Activated T-helper 17 cell treated with anti-CD3 and anti-CD28 coated beads, Interleukin-2, amount 50 U/mL, for 72 hours (primary cell): Measurements from ENCODE around the gene KPNA1. TPM values are rescaled to one million over a fixed set of nuclear protein-coding genes. Genes with fewer than 3 reads are reported as not detected.

ENCODE experiments used
- ATAC-seq: fragments of 150-1000 bp; cut with Tn5 transposase; replicated peaks from 2 replicates; pipeline ENCODE4 v1.10.0; 2021; ENCODE audit warnings: mild to moderate bottlenecking, moderate library complexity
- H3K27ac Mint-ChIP-seq: one replicate; pipeline ENCODE4 v1.8.0; 2022; ENCODE audit warnings: mixed read lengths
- H3K27me3 Mint-ChIP-seq: one replicate; pipeline ENCODE4 v1.8.0; 2022; ENCODE audit warnings: mixed read lengths
- H3K36me3 Mint-ChIP-seq: one replicate; pipeline ENCODE4 v1.8.0; 2022; ENCODE audit warnings: low read depth, mild to moderate bottlenecking, mixed read lengths
- H3K4me1 Mint-ChIP-seq: one replicate; pipeline ENCODE4 v1.8.0; 2022; ENCODE audit warnings: mixed read lengths
- H3K4me3 Mint-ChIP-seq: one replicate; pipeline ENCODE4 v1.8.0; 2022; ENCODE audit warnings: mild to moderate bottlenecking, mixed read lengths
- H3K9me3 Mint-ChIP-seq: one replicate; pipeline ENCODE4 v1.8.0; 2022; ENCODE audit warnings: mixed read lengths
- total RNA-seq, 2 donors: library from RNA; stranded (reverse); gene quantifications; one replicate each; pipeline ENCODE4 v1.2.3, GENCODE V29; 2022

The KPNA1 gene
- total RNA-seq, 2 donors from 2014 or later, result 29.2 to 47.9 TPM

DNA sequence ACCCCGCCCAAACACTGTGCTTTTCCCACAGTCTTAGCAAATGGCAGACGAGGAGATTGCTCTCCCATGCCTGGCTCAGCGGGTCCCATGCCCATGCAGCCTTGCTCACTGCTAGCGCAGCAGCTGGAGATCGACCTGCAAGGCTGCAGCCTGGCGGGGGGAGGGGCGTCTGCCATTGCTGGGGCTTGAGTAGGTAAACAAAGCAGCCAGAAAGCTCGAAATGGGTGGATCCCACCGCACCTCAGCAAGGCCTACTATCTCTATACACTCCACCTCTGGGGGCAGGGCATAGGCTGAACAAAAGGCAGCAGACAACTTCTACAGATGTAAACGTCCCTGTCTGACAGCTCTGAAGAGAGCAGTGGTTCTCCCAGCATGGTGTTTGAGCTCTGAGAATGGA, 71.6 kb downstream of the KPNA1 start:
- no peaks in the 10 kb centered on the region for H3K27me3 Mint-ChIP-seq
- H3K4me3 Mint-ChIP-seq, result no peak overlapping the region
- H3K4me1 Mint-ChIP-seq, result peaks cover 5% of the 10 kb centered on the region
- H3K27ac Mint-ChIP-seq, result no peak overlapping the region
- ATAC-seq, result no peak
- peaks cover 100% of the 10 kb centered on the region for H3K36me3 Mint-ChIP-seq
- no peaks in the 10 kb centered on the region for H3K9me3 Mint-ChIP-seq

DNA sequence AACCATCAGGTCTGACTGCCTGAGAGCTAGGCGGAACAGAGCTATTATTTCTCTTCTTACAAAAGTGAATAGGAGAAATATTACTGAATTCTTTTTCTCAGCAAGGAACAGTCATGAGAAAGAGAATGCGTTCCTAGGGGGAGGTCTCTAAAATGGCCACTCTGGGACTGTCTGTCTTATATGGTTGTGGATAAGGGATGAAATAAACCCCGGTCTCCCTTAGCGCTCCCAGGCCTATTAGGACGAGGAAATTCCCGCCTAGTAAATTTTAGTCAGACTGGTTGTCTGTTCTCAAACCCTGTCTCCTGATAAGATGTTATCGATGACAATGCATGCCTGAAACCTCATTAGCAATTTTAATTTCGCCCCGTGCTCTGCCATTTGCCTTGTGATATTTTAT, 78.8 kb downstream of the KPNA1 start:
- Mint-ChIP-seq H3K9me3 (peaks cover 3% of the 10 kb centered on the region), H3K36me3 (peaks cover 97% of the 10 kb centered on the region), H3K27me3 (no peaks in the 10 kb centered on the region), H3K4me3 (no peak overlapping the region), H3K27ac (peak overlapping the region; percentile 6), H3K4me1 (no peaks in the 10 kb centered on the region)
- no peak for ATAC-seq

DNA sequence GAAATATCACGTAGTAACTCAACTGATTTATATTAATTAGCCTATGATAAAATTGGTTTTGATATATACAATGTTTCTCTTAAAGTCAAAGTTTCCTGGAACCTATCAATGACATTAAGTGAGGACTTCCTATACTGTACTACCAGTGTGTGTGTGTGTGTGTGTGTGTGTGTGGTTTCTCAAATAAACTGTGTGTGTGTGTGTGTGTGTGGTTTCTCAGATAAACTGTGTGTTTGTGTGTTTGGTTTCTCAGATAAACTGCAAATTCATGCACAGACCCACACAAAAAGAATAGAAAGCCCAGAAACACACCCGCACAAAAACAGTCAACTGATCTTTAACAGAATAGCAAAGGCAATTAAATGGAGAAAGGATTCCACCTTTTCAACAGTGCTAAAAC, 84.4 kb downstream of the KPNA1 start:
- peaks cover 25% of the 10 kb centered on the region for H3K4me1 Mint-ChIP-seq
- H3K9me3 Mint-ChIP-seq, result peaks cover 3% of the 10 kb centered on the region
- ATAC-seq, result no peak
- no peaks in the 10 kb centered on the region for H3K27me3 Mint-ChIP-seq
- H3K4me3 Mint-ChIP-seq, result no peak overlapping the region
- peaks cover 97% of the 10 kb centered on the region for H3K36me3 Mint-ChIP-seq
- H3K27ac Mint-ChIP-seq, result peak overlapping the region; percentile 52

DNA sequence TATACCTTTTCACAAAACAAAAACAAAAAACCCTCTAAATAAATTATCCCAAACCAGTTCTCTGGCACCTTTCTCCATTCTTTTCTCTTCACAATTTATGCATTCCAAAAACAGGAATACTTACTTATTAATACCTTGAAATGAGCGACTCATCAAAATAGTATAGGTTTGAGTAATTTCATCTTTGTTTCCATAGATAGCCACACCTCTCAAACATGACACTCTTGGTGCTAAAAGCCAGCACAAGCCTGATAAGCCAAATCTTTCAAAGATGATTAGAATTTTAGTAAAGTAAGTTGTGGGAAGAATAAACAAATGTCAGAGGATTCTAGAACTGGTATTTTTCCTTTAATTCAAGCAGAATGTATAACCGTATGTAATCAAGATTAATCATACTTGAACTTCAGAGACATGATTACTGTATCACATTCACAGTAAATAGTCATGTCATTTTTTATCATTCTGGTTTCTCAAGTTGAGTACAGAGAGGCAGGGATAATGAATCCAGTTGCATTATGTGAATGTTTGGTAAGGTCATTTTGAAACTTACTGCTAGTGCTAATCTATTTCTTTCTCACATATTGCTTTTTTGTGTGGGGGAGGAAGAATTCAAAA, 86.8 kb downstream of the KPNA1 start:
- Mint-ChIP-seq H3K36me3 (peaks cover 98% of the 10 kb centered on the region), H3K27ac (peak overlapping the region; percentile 91), H3K4me3 (peak overlapping the region; percentile 47), H3K4me1 (peaks cover 25% of the 10 kb centered on the region), H3K9me3 (peaks cover 3% of the 10 kb centered on the region), H3K27me3 (no peaks in the 10 kb centered on the region)
- ATAC-seq, result peak; percentile 92

DNA sequence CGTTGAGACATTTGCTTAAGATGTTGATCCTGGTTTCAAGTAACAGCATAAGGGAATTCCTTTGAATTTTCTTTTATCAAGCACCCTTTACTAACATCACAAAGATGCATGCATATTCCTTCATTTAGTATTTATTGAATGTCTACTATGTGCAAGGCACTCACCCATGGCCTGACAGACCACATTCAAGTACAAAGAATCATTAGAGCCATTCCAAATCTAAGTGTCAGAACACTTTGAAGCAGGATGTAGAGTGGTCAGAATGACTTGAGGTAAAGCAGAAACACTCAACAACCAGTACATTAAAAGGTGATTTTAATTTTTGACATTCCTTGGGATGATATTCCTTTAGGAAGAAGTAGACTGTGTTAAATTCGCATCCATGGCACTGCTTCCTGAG, 92.9 kb downstream of the KPNA1 start:
- Mint-ChIP-seq H3K27me3 (no peaks in the 10 kb centered on the region), H3K36me3 (peaks cover 81% of the 10 kb centered on the region), H3K27ac (no peak overlapping the region), H3K9me3 (no peaks in the 10 kb centered on the region), H3K4me1 (peaks cover 9% of the 10 kb centered on the region), H3K4me3 (no peak overlapping the region)
- no peak for ATAC-seq

DNA sequence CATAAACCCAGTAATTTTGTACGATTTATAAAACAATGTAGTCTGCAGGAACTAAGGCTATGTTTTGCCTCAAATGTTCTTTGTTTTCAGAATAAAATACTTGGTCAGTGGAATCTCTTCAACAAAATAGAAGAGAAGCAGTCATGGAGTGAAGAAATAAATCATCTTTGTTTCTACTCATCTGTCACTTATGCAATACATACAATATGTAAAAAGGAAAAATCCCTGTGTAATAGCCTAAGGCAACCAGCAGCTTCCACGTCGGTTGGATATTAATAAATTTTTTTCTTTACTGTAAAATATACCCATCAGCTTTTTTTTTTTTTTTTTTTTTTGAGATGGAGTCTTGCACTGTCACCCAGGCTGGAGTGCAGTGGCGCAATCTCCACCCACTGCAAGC, 93.6 kb downstream of the KPNA1 start:
- ATAC-seq, result no peak
- Mint-ChIP-seq H3K9me3 (no peaks in the 10 kb centered on the region), H3K27me3 (no peaks in the 10 kb centered on the region), H3K4me3 (no peak overlapping the region), H3K36me3 (peaks cover 81% of the 10 kb centered on the region), H3K4me1 (peaks cover 7% of the 10 kb centered on the region), H3K27ac (no peak overlapping the region)

DNA sequence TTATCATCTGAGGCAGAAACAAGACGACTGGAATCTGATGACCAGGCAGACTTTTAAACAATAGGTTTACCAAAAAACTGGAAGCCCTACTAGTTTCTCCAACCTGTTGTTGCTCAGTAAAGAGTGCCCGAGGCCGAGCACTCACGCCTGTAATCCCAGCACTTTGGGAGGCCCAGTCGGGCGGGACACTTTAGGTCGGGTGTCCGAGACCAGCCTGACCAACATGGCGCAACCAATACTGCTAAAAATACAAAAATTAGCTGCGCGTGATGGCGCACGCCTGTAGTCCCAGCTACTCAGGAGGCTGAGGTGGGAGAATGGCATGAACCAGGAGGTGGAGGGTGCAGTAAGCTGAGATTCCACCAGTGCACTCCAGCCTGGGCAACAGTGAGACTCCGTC, 97.8 kb downstream of the KPNA1 start:
- H3K27me3 Mint-ChIP-seq, result no peaks in the 10 kb centered on the region
- peaks cover 29% of the 10 kb centered on the region for H3K4me1 Mint-ChIP-seq
- no peak for ATAC-seq
- H3K4me3 Mint-ChIP-seq, result peak overlapping the region; percentile 97
- peaks cover 82% of the 10 kb centered on the region for H3K36me3 Mint-ChIP-seq
- H3K27ac Mint-ChIP-seq, result peak overlapping the region; percentile 99
- no peaks in the 10 kb centered on the region for H3K9me3 Mint-ChIP-seq

DNA sequence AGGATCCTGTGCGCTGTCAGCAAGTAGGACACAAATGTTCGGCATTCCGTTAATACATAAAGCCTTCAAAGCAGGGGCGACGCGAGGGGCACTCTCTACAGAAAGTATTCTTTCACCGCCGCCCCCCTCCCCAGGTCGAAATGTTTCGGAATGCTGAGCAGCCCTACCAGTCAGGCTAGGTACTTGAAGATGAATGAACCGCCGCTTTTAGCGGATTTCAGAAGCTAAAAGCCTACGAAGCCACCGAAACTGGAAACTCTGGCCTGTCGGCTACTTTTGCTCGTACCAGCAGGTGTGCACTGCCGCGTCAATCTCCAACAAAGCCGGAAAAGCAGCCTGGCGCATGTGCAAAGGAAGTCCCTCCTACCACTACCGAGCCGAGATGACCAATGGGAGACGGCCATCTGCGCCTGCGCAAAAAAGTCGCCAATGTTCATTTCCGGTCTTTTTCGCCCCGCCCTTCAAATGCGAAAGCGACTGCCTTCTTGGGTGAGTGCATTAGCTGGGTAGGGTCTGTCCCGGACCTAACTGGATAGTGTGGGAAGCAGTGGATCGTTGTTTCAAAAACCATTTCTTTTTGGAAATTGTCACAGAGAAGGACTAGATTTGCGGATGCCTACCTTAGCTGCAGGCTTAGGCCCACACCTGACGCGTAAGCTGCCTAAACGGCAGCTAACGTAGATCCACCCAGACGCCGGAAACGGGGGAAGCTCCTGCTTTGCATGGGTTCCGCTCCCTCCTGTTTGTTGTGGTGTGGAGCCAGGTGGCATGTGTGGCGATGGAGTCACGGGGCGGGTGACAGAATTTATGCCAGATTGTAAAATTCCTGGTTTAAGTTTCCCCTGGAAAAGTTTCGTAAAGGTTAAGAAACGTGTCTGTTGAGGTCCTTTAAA, 98.7 kb downstream of the KPNA1 start, which contains the start of gene WDR5B:
TSS of gene WDR5B (minus strand) at position 301 of the 893 bp plus-strand sequence. CDS start 534 bp downstream, outside the sequence.
- ATAC-seq, result peak; percentile 90
- Mint-ChIP-seq H3K27ac (peak within 1 kb of the TSS; percentile 99), H3K27me3 (no peaks in the 10 kb centered on the region), H3K4me3 (peak within 1 kb of the TSS; percentile 97), H3K36me3 (peaks cover 81% of the 10 kb centered on the region), H3K9me3 (no peaks in the 10 kb centered on the region), H3K4me1 (peaks cover 29% of the 10 kb centered on the region)

DNA sequence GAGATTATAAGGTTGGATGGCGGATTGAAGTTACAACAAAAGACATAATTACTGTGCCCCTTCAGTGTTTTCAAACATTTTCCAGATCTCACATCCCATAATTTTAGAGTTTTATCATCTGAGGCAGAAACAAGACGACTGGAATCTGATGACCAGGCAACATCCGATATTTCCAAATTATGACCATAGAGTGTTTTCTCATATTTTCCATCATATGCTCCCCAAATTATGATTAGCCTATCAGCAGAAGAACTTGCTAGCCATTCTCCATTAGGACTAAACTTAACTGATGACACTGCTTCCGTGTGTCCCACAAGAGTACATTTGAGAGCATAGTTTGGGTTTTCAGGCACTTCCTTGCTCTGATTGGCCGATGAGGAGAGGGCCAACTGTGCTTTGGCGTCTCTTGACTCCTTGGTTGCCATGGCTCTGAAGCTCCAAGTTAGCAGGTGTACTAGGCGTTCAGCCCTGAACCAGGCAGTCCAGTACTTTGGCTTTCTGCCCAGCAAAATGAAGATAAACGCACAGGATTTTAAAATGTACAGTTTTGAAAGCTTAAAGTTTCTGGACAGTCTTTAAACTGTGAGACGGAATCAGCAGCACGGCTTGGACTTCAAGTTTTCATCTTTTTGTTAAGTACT, 99.5 kb downstream of the KPNA1 start:
- peak overlapping the region; percentile 99 for H3K27ac Mint-ChIP-seq
- H3K9me3 Mint-ChIP-seq, result no peaks in the 10 kb centered on the region
- H3K27me3 Mint-ChIP-seq, result no peaks in the 10 kb centered on the region
- peaks cover 34% of the 10 kb centered on the region for H3K4me1 Mint-ChIP-seq
- H3K36me3 Mint-ChIP-seq, result peaks cover 83% of the 10 kb centered on the region
- peak; percentile 73 for ATAC-seq
- peak overlapping the region; percentile 97 for H3K4me3 Mint-ChIP-seq

DNA sequence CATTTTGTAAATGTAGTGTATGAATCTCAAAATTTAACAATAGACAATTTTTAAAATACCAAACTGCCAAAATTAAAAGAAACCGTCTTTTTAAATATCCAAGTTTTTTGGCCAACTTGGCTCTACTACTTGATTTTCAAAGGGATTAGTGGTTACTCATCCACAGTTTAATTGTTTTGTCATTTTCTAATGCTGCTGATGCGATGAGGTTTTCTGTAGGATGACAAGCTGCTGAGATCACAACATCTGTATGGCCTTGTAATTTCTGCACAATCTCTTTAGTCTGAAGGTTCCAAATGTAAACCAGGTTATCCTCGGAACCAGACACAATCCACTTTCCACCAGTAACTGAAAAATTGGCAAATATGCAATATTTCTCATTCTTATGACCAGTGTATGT, 100.3 kb downstream of the KPNA1 start:
- Mint-ChIP-seq H3K4me3 (peak overlapping the region; percentile 97), H3K36me3 (peaks cover 87% of the 10 kb centered on the region), H3K27me3 (no peaks in the 10 kb centered on the region), H3K4me1 (peaks cover 34% of the 10 kb centered on the region), H3K9me3 (no peaks in the 10 kb centered on the region), H3K27ac (peak overlapping the region; percentile 99)
- ATAC-seq, result no peak

DNA sequence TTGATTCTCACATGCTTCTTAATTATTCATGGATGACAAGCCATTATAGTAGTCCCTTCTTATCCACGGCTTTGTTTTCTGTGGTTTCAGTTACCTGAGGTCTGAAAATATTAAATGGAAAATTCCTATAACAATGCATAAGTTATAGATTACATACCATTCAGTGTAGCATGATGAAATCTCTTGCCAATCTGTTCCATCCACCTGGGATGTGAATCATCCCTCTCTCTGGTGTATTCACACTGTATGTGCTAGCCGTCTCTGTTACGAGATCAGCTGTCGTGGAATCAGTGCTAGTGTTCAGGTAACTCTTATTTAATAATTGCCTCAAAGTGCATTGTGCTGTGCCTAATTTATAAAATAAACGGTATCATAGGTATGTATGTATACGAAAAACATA, 104.1 kb downstream of the KPNA1 start:
- ATAC-seq, result no peak
- no peak overlapping the region for H3K4me3 Mint-ChIP-seq
- H3K27me3 Mint-ChIP-seq, result no peaks in the 10 kb centered on the region
- no peaks in the 10 kb centered on the region for H3K9me3 Mint-ChIP-seq
- peak overlapping the region; percentile 54 for H3K27ac Mint-ChIP-seq
- H3K36me3 Mint-ChIP-seq, result peaks cover 99% of the 10 kb centered on the region
- peaks cover 29% of the 10 kb centered on the region for H3K4me1 Mint-ChIP-seq

DNA sequence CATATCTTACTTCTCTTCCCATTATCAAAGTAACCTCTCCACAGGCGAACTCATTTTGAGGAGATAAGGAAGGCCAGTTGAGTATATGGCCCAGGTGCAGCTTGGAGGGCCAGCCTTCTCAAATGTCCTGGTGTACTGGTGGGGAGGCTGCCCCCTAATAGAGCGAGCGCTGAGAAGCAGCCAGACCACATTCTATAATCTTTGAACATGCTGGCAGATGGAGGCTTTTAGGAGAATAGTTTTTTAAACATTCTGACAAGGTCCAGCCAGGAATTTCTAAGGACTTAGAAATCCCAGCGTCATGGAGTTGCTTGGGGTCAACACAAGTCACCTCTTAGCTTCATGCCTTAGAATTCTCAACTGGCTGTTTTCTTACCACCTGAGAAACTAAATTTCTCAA, 104.6 kb downstream of the KPNA1 start:
- H3K4me1 Mint-ChIP-seq, result peaks cover 25% of the 10 kb centered on the region
- peak overlapping the region; percentile 49 for H3K27ac Mint-ChIP-seq
- no peaks in the 10 kb centered on the region for H3K9me3 Mint-ChIP-seq
- H3K27me3 Mint-ChIP-seq, result no peaks in the 10 kb centered on the region
- peaks cover 99% of the 10 kb centered on the region for H3K36me3 Mint-ChIP-seq
- no peak overlapping the region for H3K4me3 Mint-ChIP-seq
- ATAC-seq, result no peak

DNA sequence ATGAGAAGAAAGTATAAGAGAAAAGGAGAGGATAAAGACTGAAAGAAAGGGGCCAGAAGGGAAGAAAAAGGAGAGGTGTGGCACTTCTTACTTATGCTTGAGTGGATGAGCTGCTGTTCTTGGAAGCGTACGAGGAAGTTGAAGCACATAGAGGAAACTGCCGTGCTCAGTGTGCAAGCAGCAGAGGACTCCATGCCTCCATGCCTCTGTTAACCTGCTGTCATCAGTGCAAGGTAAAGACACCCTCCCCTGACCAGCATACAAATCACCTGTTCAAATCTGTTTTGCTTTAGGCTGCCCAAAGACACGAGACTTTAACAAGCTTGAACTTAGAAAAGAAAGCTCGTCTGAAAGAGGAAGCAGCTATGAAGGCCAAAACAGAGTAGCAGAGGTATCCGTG, 105.3 kb downstream of the KPNA1 start:
- ATAC-seq, result no peak
- no peaks in the 10 kb centered on the region for H3K27me3 Mint-ChIP-seq
- peaks cover 19% of the 10 kb centered on the region for H3K4me1 Mint-ChIP-seq
- peak overlapping the region; percentile 43 for H3K27ac Mint-ChIP-seq
- H3K9me3 Mint-ChIP-seq, result no peaks in the 10 kb centered on the region
- H3K36me3 Mint-ChIP-seq, result peaks cover 99% of the 10 kb centered on the region
- H3K4me3 Mint-ChIP-seq, result no peak overlapping the region

DNA sequence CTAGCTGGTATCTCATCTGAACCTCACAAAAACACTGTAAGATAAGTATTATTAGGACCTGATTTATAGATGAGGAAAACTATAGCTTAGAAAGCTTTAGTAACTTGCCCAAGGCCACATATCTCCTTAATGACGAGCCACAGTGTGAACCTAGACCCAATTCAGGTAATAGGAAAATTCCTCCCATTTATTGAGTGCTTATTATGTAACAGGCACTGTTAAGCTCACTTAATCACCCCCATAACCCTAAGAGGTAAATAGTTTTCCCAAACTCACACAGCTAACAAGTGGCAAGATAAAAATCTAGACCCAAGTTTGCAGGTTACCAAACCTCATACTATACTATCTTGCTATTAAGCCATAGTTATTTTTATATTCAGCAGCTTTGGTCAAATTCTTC, 106.8 kb downstream of the KPNA1 start:
- Mint-ChIP-seq H3K9me3 (no peaks in the 10 kb centered on the region), H3K36me3 (peaks cover 99% of the 10 kb centered on the region), H3K4me1 (peaks cover 18% of the 10 kb centered on the region), H3K27ac (no peak overlapping the region), H3K27me3 (no peaks in the 10 kb centered on the region), H3K4me3 (no peak overlapping the region)
- ATAC-seq, result no peak
